HG03135 (cell line): ENCODE results near the gene FBXL20.
"Not testable (repeated sequence)": the region's sequence is repeated elsewhere in the genome, so short reads cannot be mapped to it uniquely, and the experiment has no call there.

Experiments used
- ATAC-seq: cut with Tn5 transposase; IDR thresholded peaks from one replicate; pipeline ENCODE4 v1.9.1; 2021; ENCODE audit warnings: mild to moderate bottlenecking, moderate library complexity; ENCODE audit not compliant: unreplicated experiment

FBXL20 gene

GRCh38 chr17:39385040-39385439 lies 16.4 kb downstream of the FBXL20 start:
- no peak for ATAC-seq

GRCh38 chr17:39380144-39380543 lies 21.3 kb downstream of the FBXL20 start:
- no peak for ATAC-seq

GRCh38 chr17:39376434-39376833 lies 25.0 kb downstream of the FBXL20 start:
- ATAC-seq: no peak

GRCh38 chr17:39367805-39368204 lies 33.6 kb downstream of the FBXL20 start:
- not testable (repeated sequence) for ATAC-seq

- ATAC-seq: no peak
Observed at GRCh38 chr17:39365872-39366271, 35.6 kb downstream of the FBXL20 start.

- no peak for ATAC-seq
Observed at GRCh38 chr17:39365242-39365641, 36.2 kb downstream of the FBXL20 start.

- ATAC-seq: no peak
Observed at GRCh38 chr17:39364236-39365025, 37.0 kb downstream of the FBXL20 start.

GRCh38 chr17:39361064-39361463 lies 40.4 kb downstream of the FBXL20 start:
- no peak for ATAC-seq

- no peak for ATAC-seq
Observed at GRCh38 chr17:39360537-39360936, 40.9 kb downstream of the FBXL20 start.

GRCh38 chr17:39359994-39360393 lies 41.4 kb downstream of the FBXL20 start:
- ATAC-seq: no peak

- ATAC-seq: no peak
Observed at GRCh38 chr17:39357986-39358385, 43.4 kb downstream of the FBXL20 start.

GRCh38 chr17:39357488-39357887 lies 43.9 kb downstream of the FBXL20 start:
- no peak for ATAC-seq

- ATAC-seq: no peak
Observed at GRCh38 chr17:39352986-39353385, 48.4 kb downstream of the FBXL20 start.

GRCh38 chr17:39352511-39352910 lies 48.9 kb downstream of the FBXL20 start:
- no peak for ATAC-seq

- ATAC-seq: no peak
Observed at GRCh38 chr17:39351508-39351907, 49.9 kb downstream of the FBXL20 start.

- ATAC-seq: no peak
Observed at GRCh38 chr17:39349246-39349645, 52.2 kb downstream of the FBXL20 start.

- ATAC-seq: not testable (repeated sequence)
Observed at GRCh38 chr17:39346863-39347262, 54.6 kb downstream of the FBXL20 start.

GRCh38 chr17:39341541-39341940 lies 59.9 kb downstream of the FBXL20 start:
- no peak for ATAC-seq

GRCh38 chr17:39340731-39341130 lies 60.7 kb downstream of the FBXL20 start:
- no peak for ATAC-seq

- no peak for ATAC-seq
Observed at GRCh38 chr17:39339272-39339671, 62.2 kb downstream of the FBXL20 start.

- not testable (repeated sequence) for ATAC-seq
Observed at GRCh38 chr17:39337649-39338048, 63.8 kb downstream of the FBXL20 start.

- ATAC-seq: no peak
Observed at GRCh38 chr17:39335704-39336223, 65.7 kb downstream of the FBXL20 start.
